ENCODE measurements around the gene RANBP3.
"Not testable (repeated sequence)": the region's sequence is repeated elsewhere in the genome, so short reads cannot be mapped to it uniquely, and the experiment has no call there.

The RANBP3 gene

GRCh38 chr19:6007866-6008265 lies 29.9 kb upstream of the RANBP3 start:
- DNase-seq (ENCODE audit: low read depth in 2 of 2), result no peak

GRCh38 chr19:6006896-6007295 lies 29.0 kb upstream of the RANBP3 start:
- no peak for DNase-seq (ENCODE audit: low read depth in 2 of 2)

GRCh38 chr19:6006070-6006446 lies 28.1 kb upstream of the RANBP3 start:
- not testable (repeated sequence) for DNase-seq (ENCODE audit: low read depth in 2 of 2)

GRCh38 chr19:6005321-6006069 lies 27.6 kb upstream of the RANBP3 start:
- no peak for DNase-seq (ENCODE audit: low read depth in 2 of 2)

- DNase-seq (ENCODE audit: low read depth in 2 of 2), result no peak
Observed at GRCh38 chr19:6003976-6004375, 26.0 kb upstream of the RANBP3 start.

- no peak for DNase-seq (ENCODE audit: low read depth in 2 of 2)
Observed at GRCh38 chr19:6002591-6002990, 24.7 kb upstream of the RANBP3 start.

GRCh38 chr19:6000228-6000847 lies 22.4 kb upstream of the RANBP3 start:
- DNase-seq (ENCODE audit: low read depth in 2 of 2), result no peak

GRCh38 chr19:5999693-6000092 lies 21.8 kb upstream of the RANBP3 start:
- no peak for DNase-seq (ENCODE audit: low read depth in 2 of 2)

GRCh38 chr19:5997371-5997770 lies 19.4 kb upstream of the RANBP3 start:
- no peak for DNase-seq (ENCODE audit: low read depth in 2 of 2)

GRCh38 chr19:5996623-5997320 lies 18.8 kb upstream of the RANBP3 start:
- DNase-seq (ENCODE audit: low read depth in 2 of 2), result no peak

- DNase-seq (ENCODE audit: low read depth in 2 of 2), result no peak
Observed at GRCh38 chr19:5996102-5996501, 18.2 kb upstream of the RANBP3 start.

GRCh38 chr19:5995606-5996005 lies 17.7 kb upstream of the RANBP3 start:
- no peak for DNase-seq (ENCODE audit: low read depth in 2 of 2)

GRCh38 chr19:5994405-5995165 lies 16.6 kb upstream of the RANBP3 start:
- DNase-seq (ENCODE audit: low read depth in 2 of 2), result no peak

GRCh38 chr19:5993648-5994358 lies 15.9 kb upstream of the RANBP3 start:
- DNase-seq (ENCODE audit: low read depth in 2 of 2), result no peak

GRCh38 chr19:5993201-5993600 lies 15.3 kb upstream of the RANBP3 start:
- no peak for DNase-seq (ENCODE audit: low read depth in 2 of 2)

- no peak for DNase-seq (ENCODE audit: low read depth in 2 of 2)
Observed at GRCh38 chr19:5992756-5993155, 14.8 kb upstream of the RANBP3 start.

GRCh38 chr19:5991244-5991838 lies 13.4 kb upstream of the RANBP3 start:
- no peak for DNase-seq (ENCODE audit: low read depth in 2 of 2)

GRCh38 chr19:5990289-5990797 lies 12.4 kb upstream of the RANBP3 start:
- DNase-seq (ENCODE audit: low read depth in 2 of 2), result no peak

- DNase-seq (ENCODE audit: low read depth in 2 of 2), result no peak
Observed at GRCh38 chr19:5989388-5990074, 11.6 kb upstream of the RANBP3 start.

All from stimulated activated CD4-positive, alpha-beta T cell treated with anti-CD3 and anti-CD28 coated beads, Interleukin-4, amount 100 ng/mL, for 48 hours (primary cell).